ENCODE data around the gene RNF144A.

RNF144A gene

DNA sequence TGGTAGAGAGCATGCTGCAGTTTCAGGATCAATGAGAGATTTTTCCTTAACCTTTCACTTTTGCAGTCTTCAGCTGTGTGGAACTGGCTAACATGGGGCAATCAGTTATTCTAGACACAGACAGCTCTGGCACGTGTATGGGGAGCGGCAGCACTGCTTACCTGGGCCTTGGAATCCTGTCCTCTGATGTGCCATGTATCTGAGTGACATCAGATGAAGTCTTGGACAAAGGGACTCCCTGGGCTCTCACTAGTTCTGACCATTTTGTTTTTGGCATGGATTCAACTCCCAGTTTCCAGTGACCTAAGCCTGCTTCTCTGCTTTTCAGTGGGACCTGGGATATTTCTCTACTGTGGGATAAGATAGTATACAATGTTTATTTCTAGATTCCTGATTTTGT, 54.3 kb downstream of the RNF144A start:
- H3K9ac ChIP-seq (ENCODE audit: low read length): no peak overlapping the region
- no peak overlapping the region for H4K8ac ChIP-seq (ENCODE audit: low read depth, low read length)
- no peak for DNase-seq
- no peak overlapping the region for H3K18ac ChIP-seq (ENCODE audit: low read length)
- H2AFZ ChIP-seq (ENCODE audit: insufficient read depth, low read length, poor library complexity): no peak overlapping the region
- no peak overlapping the region for H4K91ac ChIP-seq (ENCODE audit: low read depth, low read length)
- no peak overlapping the region for H3K14ac ChIP-seq (ENCODE audit: low read length)
- H3K4me3 ChIP-seq (ENCODE audit: low read depth, low read length): no peak overlapping the region
- H3K4me1 ChIP-seq (ENCODE audit: control insufficient read depth in 1 of 2, insufficient read depth in 2 of 2, low read length in 2 of 2): no peaks in the 10 kb centered on the region
- no CpG with 5 or more reads among the region's 2 CpGs for WGBS (ENCODE audit: extremely low coverage, insufficient coverage, insufficient read length)
- H2BK5ac ChIP-seq (ENCODE audit: low read depth, low read length, poor library complexity): no peak overlapping the region
- no peaks in the 10 kb centered on the region for H3K79me2 ChIP-seq (ENCODE audit: control insufficient read depth, insufficient read depth, low read length, poor library complexity)
- no peak overlapping the region for H3K27ac ChIP-seq (ENCODE audit: low read depth, low read length)
- H3K9me3 ChIP-seq (ENCODE audit: insufficient read depth, low read depth, low read length): no peaks in the 10 kb centered on the region
- no peak overlapping the region for H2BK120ac ChIP-seq (ENCODE audit: insufficient read depth, low read length, poor library complexity)
- H2AK5ac ChIP-seq (ENCODE audit: low read length): no peak overlapping the region
- H4K12ac ChIP-seq (ENCODE audit: low read depth, low read length): no peak overlapping the region
- no peak overlapping the region for H3K4ac ChIP-seq (ENCODE audit: low read depth, low read length)
- no peaks in the 10 kb centered on the region for H3K36me3 ChIP-seq (ENCODE audit: control insufficient read depth in 1 of 2, insufficient read depth in 2 of 2, low read length in 2 of 2)
- no peak overlapping the region for H3K23ac ChIP-seq (ENCODE audit: low read length)
- no peak overlapping the region for H3K4me2 ChIP-seq (ENCODE audit: low read length)
- no peak overlapping the region for H2BK12ac ChIP-seq (ENCODE audit: low read length)
- no peaks in the 10 kb centered on the region for H3K27me3 ChIP-seq (ENCODE audit: insufficient read depth, low read length)
- H3K79me1 ChIP-seq (ENCODE audit: low read length): no peaks in the 10 kb centered on the region

GRCh38 chr2:6972067-6972710, 55.0 kb downstream of the RNF144A start:
- WGBS (ENCODE audit: extremely low coverage, insufficient coverage, insufficient read length): no CpG with 5 or more reads among the region's 5 CpGs
- H3K79me1 ChIP-seq (ENCODE audit: low read length): no peaks in the 10 kb centered on the region

GRCh38 chr2:6973895-6974545, 56.8 kb downstream of the RNF144A start:
- Histone ChIP-seq H3K27me3 (ENCODE audit: insufficient read depth, low read length) (no peaks in the 10 kb centered on the region), H2BK12ac (ENCODE audit: low read length) (no peak overlapping the region), H2AK5ac (ENCODE audit: low read length) (no peak overlapping the region), H3K14ac (ENCODE audit: low read length) (no peak overlapping the region), H4K91ac (ENCODE audit: low read depth, low read length) (no peak overlapping the region), H3K4me2 (ENCODE audit: low read length) (no peak overlapping the region), H4K8ac (ENCODE audit: low read depth, low read length) (no peak overlapping the region), H4K12ac (ENCODE audit: low read depth, low read length) (no peak overlapping the region), H3K79me1 (ENCODE audit: low read length) (no peaks in the 10 kb centered on the region), H2AFZ (ENCODE audit: insufficient read depth, low read length, poor library complexity) (no peak overlapping the region), H3K9ac (ENCODE audit: low read length) (no peak overlapping the region), H2BK5ac (ENCODE audit: low read depth, low read length, poor library complexity) (no peak overlapping the region), H3K36me3 (ENCODE audit: control insufficient read depth in 1 of 2, insufficient read depth in 2 of 2, low read length in 2 of 2) (no peaks in the 10 kb centered on the region), H3K18ac (ENCODE audit: low read length) (no peak overlapping the region), H3K79me2 (ENCODE audit: control insufficient read depth, insufficient read depth, low read length, poor library complexity) (no peaks in the 10 kb centered on the region), H3K4me3 (ENCODE audit: low read depth, low read length) (no peak overlapping the region), H2BK120ac (ENCODE audit: insufficient read depth, low read length, poor library complexity) (no peak overlapping the region), H3K4me1 (ENCODE audit: control insufficient read depth in 1 of 2, insufficient read depth in 2 of 2, low read length in 2 of 2) (no peaks in the 10 kb centered on the region), H3K4ac (ENCODE audit: low read depth, low read length) (no peak overlapping the region), H3K23ac (ENCODE audit: low read length) (no peak overlapping the region), H3K9me3 (ENCODE audit: insufficient read depth, low read depth, low read length) (peaks cover 2% of the 10 kb centered on the region), H3K27ac (ENCODE audit: low read depth, low read length) (no peak overlapping the region)
- peak; percentile 25 to 62 for DNase-seq
- no CpG with 5 or more reads among the region's 7 CpGs for WGBS (ENCODE audit: extremely low coverage, insufficient coverage, insufficient read length)

More at GRCh38 chr2:6972067-6972710, 55.0 kb downstream of the RNF144A start:
- H3K36me3 ChIP-seq (ENCODE audit: control insufficient read depth in 1 of 2, insufficient read depth in 2 of 2, low read length in 2 of 2): no peaks in the 10 kb centered on the region
- no peak for DNase-seq
- H3K9me3 ChIP-seq (ENCODE audit: insufficient read depth, low read depth, low read length): no peaks in the 10 kb centered on the region
- no peak overlapping the region for H3K4ac ChIP-seq (ENCODE audit: low read depth, low read length)
- H3K23ac ChIP-seq (ENCODE audit: low read length): no peak overlapping the region
- no peak overlapping the region for H3K18ac ChIP-seq (ENCODE audit: low read length)
- H3K14ac ChIP-seq (ENCODE audit: low read length): no peak overlapping the region
- no peaks in the 10 kb centered on the region for H3K4me1 ChIP-seq (ENCODE audit: control insufficient read depth in 1 of 2, insufficient read depth in 2 of 2, low read length in 2 of 2)
- no peak overlapping the region for H4K91ac ChIP-seq (ENCODE audit: low read depth, low read length)
- H4K12ac ChIP-seq (ENCODE audit: low read depth, low read length): no peak overlapping the region
- no peak overlapping the region for H3K27ac ChIP-seq (ENCODE audit: low read depth, low read length)
- H2BK12ac ChIP-seq (ENCODE audit: low read length): peak overlapping the region; percentile 31
- H2AK5ac ChIP-seq (ENCODE audit: low read length): no peak overlapping the region
- no peak overlapping the region for H3K4me3 ChIP-seq (ENCODE audit: low read depth, low read length)
- H2BK5ac ChIP-seq (ENCODE audit: low read depth, low read length, poor library complexity): no peak overlapping the region
- H3K9ac ChIP-seq (ENCODE audit: low read length): no peak overlapping the region
- no peak overlapping the region for H4K8ac ChIP-seq (ENCODE audit: low read depth, low read length)
- no peak overlapping the region for H2BK120ac ChIP-seq (ENCODE audit: insufficient read depth, low read length, poor library complexity)
- no peak overlapping the region for H2AFZ ChIP-seq (ENCODE audit: insufficient read depth, low read length, poor library complexity)
- no peak overlapping the region for H3K4me2 ChIP-seq (ENCODE audit: low read length)
- no peaks in the 10 kb centered on the region for H3K79me2 ChIP-seq (ENCODE audit: control insufficient read depth, insufficient read depth, low read length, poor library complexity)
- no peaks in the 10 kb centered on the region for H3K27me3 ChIP-seq (ENCODE audit: insufficient read depth, low read length)

- Histone ChIP-seq H4K12ac (ENCODE audit: low read depth, low read length) (no peak overlapping the region), H3K14ac (ENCODE audit: low read length) (no peak overlapping the region), H2BK5ac (ENCODE audit: low read depth, low read length, poor library complexity) (no peak overlapping the region), H3K27me3 (ENCODE audit: insufficient read depth, low read length) (no peaks in the 10 kb centered on the region), H4K91ac (ENCODE audit: low read depth, low read length) (no peak overlapping the region), H3K18ac (ENCODE audit: low read length) (no peak overlapping the region), H2BK12ac (ENCODE audit: low read length) (no peak overlapping the region), H4K8ac (ENCODE audit: low read depth, low read length) (no peak overlapping the region), H2AK5ac (ENCODE audit: low read length) (no peak overlapping the region), H3K36me3 (ENCODE audit: control insufficient read depth in 1 of 2, insufficient read depth in 2 of 2, low read length in 2 of 2) (no peaks in the 10 kb centered on the region), H3K4me1 (ENCODE audit: control insufficient read depth in 1 of 2, insufficient read depth in 2 of 2, low read length in 2 of 2) (no peaks in the 10 kb centered on the region), H3K9me3 (ENCODE audit: insufficient read depth, low read depth, low read length) (peaks cover 7% of the 10 kb centered on the region), H2AFZ (ENCODE audit: insufficient read depth, low read length, poor library complexity) (no peak overlapping the region), H3K4ac (ENCODE audit: low read depth, low read length) (no peak overlapping the region), H2BK120ac (ENCODE audit: insufficient read depth, low read length, poor library complexity) (no peak overlapping the region), H3K9ac (ENCODE audit: low read length) (no peak overlapping the region), H3K4me3 (ENCODE audit: low read depth, low read length) (no peak overlapping the region), H3K79me2 (ENCODE audit: control insufficient read depth, insufficient read depth, low read length, poor library complexity) (no peaks in the 10 kb centered on the region), H3K79me1 (ENCODE audit: low read length) (no peaks in the 10 kb centered on the region), H3K27ac (ENCODE audit: low read depth, low read length) (no peak overlapping the region), H3K4me2 (ENCODE audit: low read length) (no peak overlapping the region), H3K23ac (ENCODE audit: low read length) (no peak overlapping the region)
- no CpG with 5 or more reads among the region's 3 CpGs for WGBS (ENCODE audit: extremely low coverage, insufficient coverage, insufficient read length)
- no peak for DNase-seq
Observed at GRCh38 chr2:6975988-6976387, 58.8 kb downstream of the RNF144A start.
